Right renal pelvis (tissue), 4 donors: ENCODE measurements around the gene FKBP1C. TPM values are rescaled to one million over a fixed set of nuclear protein-coding genes. Genes with fewer than 3 reads are reported as not detected.

Experiments
- DNase-seq, 4 donors: peaks; one replicate each; pipeline ENCODE4 v3.0.0-alpha.2; 2013; ENCODE audit warnings: low read depth in 4 of 4, low spot score in 3 of 4, missing footprints in 1 of 4
- polyA plus RNA-seq, 4 donors: library from polyadenylated mRNA; unstranded; fragments of 120-200 nt; gene quantifications; one replicate each; pipeline ENCODE4 v1.2.1, GENCODE V29; 2013; ENCODE audit not compliant: insufficient read length in 4 of 4

The FKBP1C gene
- polyA plus RNA-seq, 4 donors = 0.86 to 6.8 (median 2.7) TPM

GRCh38 chr6:63259153-63259552, 47.9 kb downstream of the FKBP1C start:
- no peak for DNase-seq

DNA sequence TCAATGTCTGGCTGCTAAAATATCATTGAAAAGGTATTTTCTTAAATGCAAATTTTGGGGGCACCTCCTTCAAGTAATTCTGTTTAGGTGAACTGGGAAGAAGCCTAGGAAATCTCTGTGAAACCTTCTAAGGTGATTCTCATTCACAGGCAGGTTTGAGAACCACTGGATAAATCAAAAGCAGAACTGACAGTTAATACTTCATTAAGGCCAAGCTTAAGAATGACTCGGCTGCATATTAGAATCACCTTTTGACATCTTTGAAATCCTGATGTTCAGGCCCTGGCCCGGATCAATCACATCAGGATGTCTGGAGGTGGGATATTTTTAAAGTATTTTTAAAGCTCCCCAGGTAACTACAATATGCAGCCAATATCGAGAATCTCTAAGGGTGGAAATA, 50.6 kb downstream of the FKBP1C start:
- DNase-seq = no peak

Other genes with a start within 250 kb of the FKBP1C start
- 1 to 10 TPM in 1 of 4 donors, under 1 TPM in 3; 0.51 to 1.3 (median 0.72) TPM for gene LGSN, start 108.5 kb downstream of the FKBP1C start, polyA plus RNA-seq